Bronchial epithelial cell (primary cell): ENCODE data around the gene LGALS13. TPM values are rescaled to one million over a fixed set of nuclear protein-coding genes. Genes with fewer than 3 reads are reported as not detected.
A peak's percentile ranks its signal among the peaks of the same experiment; 100 is the strongest.
"Not testable (repeated sequence)": the region's sequence is repeated elsewhere in the genome, so short reads cannot be mapped to it uniquely, and the experiment has no call there.

Experiments
- DNase-seq: peaks from one replicate; pipeline ENCODE4 v3.0.0-alpha.2; 2010; ENCODE audit warnings: low read depth
- FAIRE-seq: peaks from 2 replicates; lab custom pipeline; 2011; peaks lifted over from hg19 to GRCh38; lab: Jason Lieb, UNC
- H3K27me3 ChIP-seq: 2 replicates; pipeline ENCODE4 v1.5.1; 2011; ENCODE audit warnings: low read length; ENCODE audit not compliant: control insufficient read depth, insufficient read depth
- H3K36me3 ChIP-seq: 2 replicates; pipeline ENCODE4 v1.5.1; 2011; ENCODE audit warnings: low read length; ENCODE audit not compliant: control insufficient read depth, insufficient read depth
- H3K4me3 ChIP-seq: 2 replicates; pipeline ENCODE4 v1.5.1; 2011; ENCODE audit warnings: mild to moderate bottlenecking, low read depth, low read length, control low read depth
- CTCF ChIP-seq: IDR thresholded peaks from 2 replicates; pipeline ENCODE4 v1.5.1; 2011; ENCODE audit warnings: mild to moderate bottlenecking, moderate library complexity, low read length, control low read depth, inconsistent platforms; ENCODE audit not compliant: insufficient read depth, severe bottlenecking
- total RNA-seq: library from RNA; depleted of rRNA; stranded (reverse); fragments of >200 nt; gene quantifications from 2 replicates; pipeline ENCODE4 v1.2.1, GENCODE V29; 2014

The LGALS13 gene
- total RNA-seq, 1 donor from 2014 or later: not detected

GRCh38 chr19:39617745-39618144, 15.4 kb downstream of the LGALS13 start:
- FAIRE-seq (no peak), DNase-seq (no peak)
- Histone ChIP-seq H3K36me3 (no peaks in the 10 kb centered on the region), H3K27me3 (no peaks in the 10 kb centered on the region), H3K4me3 (no peak overlapping the region)
- no peak for TF ChIP-seq CTCF

GRCh38 chr19:39623946-39624345, 21.6 kb downstream of the LGALS13 start:
- no peak for DNase-seq
- H3K27me3 ChIP-seq: no peaks in the 10 kb centered on the region
- no peak overlapping the region for H3K4me3 ChIP-seq
- no peak for FAIRE-seq
- no peak for TF ChIP-seq CTCF
- H3K36me3 ChIP-seq: no peaks in the 10 kb centered on the region

GRCh38 chr19:39627631-39628030, 25.3 kb downstream of the LGALS13 start:
- not testable (repeated sequence) for H3K4me3 ChIP-seq, H3K36me3 ChIP-seq, H3K27me3 ChIP-seq, FAIRE-seq
- DNase-seq: peak; percentile 22

DNA sequence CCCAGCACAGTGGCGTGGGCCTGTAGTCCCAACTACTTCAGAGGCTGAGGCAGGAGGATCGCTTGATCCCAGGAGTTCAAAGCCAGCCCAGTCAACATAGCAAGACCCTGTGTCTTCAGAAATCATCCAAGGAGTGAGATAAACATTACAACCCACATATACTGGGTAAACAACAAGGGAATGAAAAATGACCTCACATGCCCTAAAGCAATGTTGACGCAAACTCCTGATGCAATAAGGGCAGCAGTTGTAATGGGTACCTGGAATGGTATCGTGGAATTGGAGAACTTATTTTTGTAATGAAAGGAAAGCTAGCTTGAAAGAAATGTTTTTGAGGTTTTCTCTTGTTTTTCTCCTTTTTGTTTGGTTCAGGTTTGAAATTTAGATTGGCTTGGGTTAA, 28.9 kb downstream of the LGALS13 start:
- no peak for FAIRE-seq
- H3K4me3 ChIP-seq: no peak overlapping the region
- no peaks in the 10 kb centered on the region for H3K27me3 ChIP-seq
- TF ChIP-seq CTCF: no peak
- peak; percentile 54 for DNase-seq
- no peaks in the 10 kb centered on the region for H3K36me3 ChIP-seq

GRCh38 chr19:39631626-39632025, 29.3 kb downstream of the LGALS13 start:
- DNase-seq (no peak), FAIRE-seq (no peak)
- Histone ChIP-seq H3K4me3 (no peak overlapping the region), H3K27me3 (no peaks in the 10 kb centered on the region), H3K36me3 (no peaks in the 10 kb centered on the region)
- no peak for TF ChIP-seq CTCF

- FAIRE-seq: peak; percentile 43
These were observed 35.6 kb downstream of the LGALS13 start for GRCh38 chr19:39637891-39638290.

More at GRCh38 chr19:39637891-39638290, 35.6 kb downstream of the LGALS13 start:
- H3K36me3 ChIP-seq: no peaks in the 10 kb centered on the region
- TF ChIP-seq CTCF: no peak
- no peak overlapping the region for H3K4me3 ChIP-seq
- DNase-seq: no peak
- no peaks in the 10 kb centered on the region for H3K27me3 ChIP-seq
